ENCODE measurements around the gene USF3. TPM values are rescaled to one million over a fixed set of nuclear protein-coding genes. Genes with fewer than 3 reads are reported as not detected.

Gene USF3
- total and polyA plus RNA-seq, 2 of the 8 experiments (the other 6 are each of a cell fraction or from before 2014, with no cell fraction given) = 9.6 to 18.5 TPM

DNA sequence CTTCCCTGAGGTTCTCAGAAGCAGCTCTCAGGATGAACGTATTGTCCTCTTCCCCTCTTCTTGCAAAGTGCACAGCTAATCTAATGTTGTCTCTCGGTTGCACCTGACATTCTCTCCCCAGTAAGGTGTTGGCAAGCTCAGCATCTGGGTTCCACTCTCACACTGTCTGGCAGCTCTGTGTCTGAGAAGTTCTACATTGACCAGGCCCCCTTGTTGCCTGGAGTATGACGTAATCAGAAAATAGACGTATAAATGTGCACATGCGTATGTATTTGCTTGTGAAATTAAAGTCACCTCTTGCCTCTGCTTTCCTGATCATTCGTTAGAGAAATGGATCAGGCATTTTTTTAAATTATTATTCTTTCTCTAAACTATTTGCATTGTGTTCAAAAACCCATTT is 67.7 kb downstream of the USF3 start (continued):
- TF ChIP-seq CHD7 (IDR thresholded peaks at IDR 0.05; ENCODE audit: insufficient replicate concordance, low read length) = no peak

Data from H1 (cell line).